ENCODE results near the gene NFKBIL1.
"Not testable (repeated sequence)": the region's sequence is repeated elsewhere in the genome, so short reads cannot be mapped to it uniquely, and the experiment has no call there.

NFKBIL1 gene

GRCh38 chr6:31534011-31534410 is 13.4 kb upstream of the NFKBIL1 start:
- in situ Hi-C loops (cut with HindIII; ENCODE audit: low sequenced_read_pairs), result no loop called here

DNA sequence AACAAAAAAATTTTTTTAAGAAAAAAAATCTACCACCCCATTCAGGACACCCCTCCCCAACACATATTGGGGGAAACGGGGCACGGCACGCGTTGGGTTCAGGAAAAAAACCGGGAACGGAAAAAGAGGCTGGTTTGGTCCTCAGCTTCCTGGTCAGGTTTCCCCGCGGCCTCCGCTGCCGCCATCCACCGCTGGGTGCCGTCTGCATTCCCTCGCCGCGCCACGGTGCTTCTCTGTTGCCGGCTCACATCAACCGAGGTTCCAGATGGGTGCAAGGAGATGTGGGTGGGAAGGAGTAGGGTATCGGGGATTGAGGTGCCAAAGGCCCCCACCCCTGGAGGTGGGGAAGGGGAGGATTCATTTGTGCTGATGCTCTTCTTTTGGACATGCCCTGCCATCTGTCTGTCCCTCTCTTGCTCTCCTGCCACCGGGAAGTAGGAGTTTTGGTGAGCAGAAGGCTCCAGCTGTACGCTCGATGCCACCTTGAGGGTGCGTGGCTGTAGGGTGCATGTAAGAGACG is 12.8 kb upstream of the NFKBIL1 start:
- in situ Hi-C loops (cut with HindIII; ENCODE audit: low sequenced_read_pairs), result no loop called here

DNA sequence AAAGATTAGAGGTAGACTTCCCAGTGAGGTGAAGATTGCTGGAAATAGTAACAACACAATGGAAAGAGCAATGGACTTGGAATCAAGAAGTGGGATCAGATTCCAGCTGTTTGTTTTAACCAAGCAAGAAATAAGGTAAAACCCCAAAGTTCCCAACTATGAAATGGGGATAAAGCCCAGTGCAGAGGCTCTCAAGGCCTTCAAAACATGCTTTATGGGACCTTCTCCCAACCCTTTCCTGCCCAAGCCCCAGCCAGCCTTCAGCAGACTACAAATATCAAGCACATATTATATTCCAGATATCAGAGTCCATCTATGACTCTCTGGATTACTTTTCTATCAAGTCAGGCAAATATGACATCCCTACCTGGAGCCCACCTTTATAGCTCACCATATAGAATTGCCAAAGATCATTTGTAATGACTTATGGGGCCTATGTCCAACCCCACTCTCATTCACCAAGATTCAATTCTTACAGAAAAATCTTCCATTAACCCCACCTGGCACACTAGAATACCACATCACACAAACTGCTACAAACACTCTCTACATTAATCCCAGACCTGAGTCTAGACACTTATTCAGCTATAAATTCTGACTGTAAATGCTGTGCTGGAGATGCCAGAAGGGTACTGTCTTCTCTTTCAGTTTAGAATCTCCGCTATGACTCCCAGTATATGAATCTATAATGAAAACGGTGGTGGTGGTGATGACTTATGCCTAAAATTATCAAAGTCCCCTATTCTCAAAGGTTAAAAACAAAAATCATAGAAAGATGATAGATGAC is 11.7 kb upstream of the NFKBIL1 start:
- in situ Hi-C loops (cut with HindIII; ENCODE audit: low sequenced_read_pairs), result no loop called here

- in situ Hi-C loops (cut with HindIII; ENCODE audit: low sequenced_read_pairs), result no loop called here
These were observed 8.5 kb upstream of the NFKBIL1 start for GRCh38 chr6:31538805-31539400.

- in situ Hi-C loops (cut with HindIII; ENCODE audit: low sequenced_read_pairs), result no loop called here
These were observed 6.8 kb upstream of the NFKBIL1 start for GRCh38 chr6:31540640-31541039.

- in situ Hi-C loops (cut with HindIII; ENCODE audit: low sequenced_read_pairs), result no loop called here
These were observed 6.2 kb upstream of the NFKBIL1 start for GRCh38 chr6:31541059-31541657.

- in situ Hi-C loops (cut with HindIII; ENCODE audit: low sequenced_read_pairs), result no loop called here
These were observed 5.5 kb upstream of the NFKBIL1 start, which contains the start of gene DDX39B for GRCh38 chr6:31541658-31542521. DDX39B (minus strand) TSS chr6:31542003; CDS start chr6:31540532, 1,471 bp downstream.

- in situ Hi-C loops (cut with HindIII; ENCODE audit: low sequenced_read_pairs), result no loop called here
These were observed 3.8 kb upstream of the NFKBIL1 start for GRCh38 chr6:31543639-31544038.

GRCh38 chr6:31544676-31545075 is 2.7 kb upstream of the NFKBIL1 start:
- in situ Hi-C loops (cut with HindIII; ENCODE audit: low sequenced_read_pairs), result no loop called here

- in situ Hi-C loops (cut with HindIII; ENCODE audit: low sequenced_read_pairs), result no loop called here
These were observed 2.1 kb upstream of the NFKBIL1 start for GRCh38 chr6:31545291-31545690.

- in situ Hi-C loops (cut with HindIII; ENCODE audit: low sequenced_read_pairs), result no loop called here
These were observed 960 bp upstream of the NFKBIL1 start, which contains the start of gene ATP6V1G2 for GRCh38 chr6:31546339-31546957. ATP6V1G2 (minus strand) TSS chr6:31546608; CDS start chr6:31546559, 49 bp downstream.

DNA sequence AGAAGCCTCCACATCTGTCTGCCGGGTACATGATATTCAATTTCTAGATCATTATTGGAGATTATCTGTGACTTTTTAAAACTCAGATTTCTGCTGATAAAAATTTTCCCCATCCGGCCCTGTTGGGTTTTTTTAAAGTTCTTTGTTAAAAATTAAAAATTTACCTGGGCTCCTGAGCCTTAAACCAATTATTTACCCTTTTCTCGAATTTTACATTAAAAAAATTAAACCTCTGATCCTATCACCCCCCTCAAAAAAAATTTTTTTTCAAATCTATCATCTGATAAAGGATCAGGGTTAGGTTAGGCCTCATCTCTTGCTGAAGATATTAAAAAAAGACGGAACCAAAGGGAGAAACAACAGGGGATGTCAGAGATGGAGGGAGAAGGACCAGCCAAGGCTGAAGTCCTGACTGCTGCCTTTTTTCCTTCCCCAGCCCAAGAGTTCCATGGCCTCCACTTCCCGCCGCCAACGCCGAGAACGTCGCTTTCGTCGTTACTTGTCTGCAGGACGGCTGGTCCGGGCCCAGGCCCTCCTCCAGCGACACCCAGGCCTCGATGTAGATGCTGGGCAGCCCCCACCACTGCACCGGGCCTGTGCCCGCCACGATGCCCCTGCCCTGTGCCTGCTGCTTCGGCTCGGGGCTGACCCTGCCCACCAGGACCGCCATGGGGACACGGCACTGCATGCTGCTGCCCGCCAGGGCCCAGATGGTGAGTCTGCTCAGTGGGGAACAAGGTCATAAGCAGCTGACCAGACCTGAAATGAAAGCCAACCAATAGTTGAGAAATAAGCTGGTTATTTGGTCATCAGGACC is 527 bp downstream of the NFKBIL1 start:
- in situ Hi-C loops (cut with HindIII; ENCODE audit: low sequenced_read_pairs), result no loop called here

GRCh38 chr6:31548544-31548873 is 1.1 kb downstream of the NFKBIL1 start:
- in situ Hi-C loops (cut with HindIII; ENCODE audit: low sequenced_read_pairs), result no loop called here

DNA sequence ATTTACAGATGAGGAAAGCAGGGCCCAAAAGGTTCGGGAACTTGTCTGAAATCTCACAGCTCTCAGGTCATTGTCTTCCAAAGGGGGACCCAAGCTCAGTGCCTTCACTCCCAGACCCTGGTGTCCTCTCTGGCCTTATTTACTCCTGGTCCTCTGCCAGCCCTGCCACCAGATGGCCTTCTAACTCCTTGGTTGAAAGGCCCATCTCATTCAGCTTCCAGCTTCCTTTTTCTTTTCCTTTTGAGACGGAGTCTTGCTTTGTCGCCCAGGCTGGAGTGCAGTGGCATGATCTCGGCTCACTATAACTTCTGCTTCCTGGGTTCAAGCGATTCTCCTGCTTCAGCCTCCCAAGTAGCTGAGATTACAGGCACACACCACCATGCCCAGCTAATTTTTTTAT is 4.0 kb downstream of the NFKBIL1 start:
- in situ Hi-C loops (cut with HindIII; ENCODE audit: low sequenced_read_pairs), result not testable (repeated sequence)

DNA sequence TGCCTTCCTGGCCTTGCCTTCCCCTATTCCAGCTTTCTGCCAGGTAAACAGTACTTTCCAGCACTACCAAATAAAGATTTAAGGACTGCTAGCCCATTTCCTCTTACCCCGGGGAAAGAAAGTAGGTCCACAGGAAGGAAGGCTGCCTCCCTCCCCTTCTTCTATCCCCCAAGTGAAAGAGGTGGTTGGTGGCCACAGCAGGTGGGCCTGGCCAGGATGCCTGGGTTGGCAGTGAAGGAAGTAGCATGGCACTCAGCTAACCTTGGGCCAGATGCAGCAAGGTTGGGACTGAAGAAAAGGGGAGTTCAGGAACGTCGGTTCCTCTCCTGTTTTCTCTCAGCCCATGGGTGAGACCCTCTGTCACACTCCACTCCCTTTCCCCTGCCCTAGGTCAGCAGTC is 8.9 kb downstream of the NFKBIL1 start:
- in situ Hi-C loops (cut with HindIII; ENCODE audit: low sequenced_read_pairs), result no loop called here

DNA sequence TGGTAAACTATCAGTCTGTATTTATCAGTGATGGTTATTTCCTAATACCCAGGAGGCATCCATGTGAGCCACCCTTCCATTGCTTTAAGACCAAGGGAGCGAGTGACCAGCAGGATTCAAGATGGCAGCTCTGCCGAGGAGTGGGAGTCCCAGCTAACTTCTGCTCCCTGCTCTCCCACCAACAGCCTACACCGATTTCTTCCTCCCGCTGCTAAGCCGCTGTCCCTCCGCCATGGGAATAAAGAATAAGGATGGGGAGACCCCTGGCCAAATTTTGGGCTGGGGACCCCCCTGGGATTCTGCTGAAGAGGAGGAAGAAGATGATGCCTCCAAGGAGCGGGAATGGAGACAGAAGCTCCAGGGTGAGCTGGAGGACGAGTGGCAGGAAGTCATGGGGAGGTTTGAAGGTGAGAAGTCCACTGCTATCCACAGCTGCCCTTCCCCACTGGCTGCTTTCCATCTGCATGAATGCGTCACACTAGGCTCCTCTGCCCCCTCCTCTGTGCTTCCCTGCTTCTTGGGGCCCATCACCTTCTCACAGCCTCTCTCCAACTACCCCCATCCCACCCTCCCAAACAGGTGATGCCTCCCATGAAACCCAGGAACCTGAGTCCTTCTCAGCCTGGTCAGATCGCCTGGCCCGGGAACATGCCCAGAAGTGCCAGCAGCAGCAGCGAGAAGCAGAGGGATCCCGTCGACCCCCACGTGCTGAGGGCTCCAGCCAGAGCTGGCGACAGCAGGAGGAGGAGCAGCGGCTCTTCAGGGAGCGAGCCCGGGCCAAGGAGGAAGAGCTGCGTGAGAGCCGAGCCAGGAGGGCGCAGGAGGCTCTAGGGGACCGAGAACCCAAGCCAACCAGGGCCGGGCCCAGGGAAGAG is 10.3 kb downstream of the NFKBIL1 start:
- in situ Hi-C loops (cut with HindIII; ENCODE audit: low sequenced_read_pairs), result no loop called here

DNA sequence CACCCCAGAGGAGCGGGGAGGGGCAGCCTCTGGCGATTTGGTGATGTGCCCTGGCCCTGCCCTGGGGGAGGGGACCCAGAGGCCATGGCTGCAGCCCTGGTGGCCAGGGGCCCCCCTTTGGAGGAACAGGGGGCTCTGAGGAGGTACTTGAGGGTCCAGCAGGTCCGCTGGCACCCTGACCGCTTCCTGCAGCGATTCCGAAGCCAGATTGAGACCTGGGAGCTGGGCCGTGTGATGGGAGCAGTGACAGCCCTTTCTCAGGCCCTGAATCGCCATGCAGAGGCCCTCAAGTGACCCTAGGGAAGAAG is 10.9 kb downstream of the NFKBIL1 start:
- in situ Hi-C loops (cut with HindIII; ENCODE audit: low sequenced_read_pairs), result no loop called here

- in situ Hi-C loops (cut with HindIII; ENCODE audit: low sequenced_read_pairs), result no loop called here
These were observed 11.5 kb downstream of the NFKBIL1 start for GRCh38 chr6:31558631-31559500.
